22Rv1 (cell line): ENCODE data around the gene PON3.
"Not testable (repeated sequence)": the region's sequence is repeated elsewhere in the genome, so short reads cannot be mapped to it uniquely, and the experiment has no call there.

Experiments used
- H3K27ac ChIP-seq: fragments of 450-650 bp; 2 replicates; pipeline ENCODE4 v1.5.1; 2017
- CTCF ChIP-seq: fragments of 450-650 bp; IDR thresholded peaks from 2 replicates; pipeline ENCODE4 v1.5.1; 2017; ENCODE audit warnings: mild to moderate bottlenecking
- ZFX ChIP-seq: fragments of 450-650 bp; IDR thresholded peaks from 2 replicates; pipeline ENCODE4 v1.6.1; 2017; ENCODE audit warnings: antibody characterized with exemption, borderline replicate concordance

PON3 gene

DNA sequence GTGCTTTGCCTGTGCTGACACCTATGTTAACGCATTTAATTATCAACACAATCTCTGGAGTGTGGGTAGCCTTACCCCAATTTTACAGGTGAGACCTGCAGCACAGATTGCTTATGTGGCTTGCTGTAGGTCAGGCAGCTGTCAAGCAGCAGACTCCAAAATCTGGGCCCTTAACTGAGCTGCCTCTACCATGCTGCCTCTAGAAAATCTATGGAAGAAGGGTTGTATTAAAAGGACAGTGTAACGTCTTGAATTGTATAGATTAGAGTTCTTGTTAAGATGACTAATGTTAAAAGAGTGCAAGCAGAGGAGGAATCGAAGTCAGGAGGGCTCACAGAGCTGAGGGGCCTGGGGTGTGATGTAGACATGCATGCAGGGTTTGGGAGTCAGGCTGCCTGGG is 1.2 kb upstream of the PON3 start:
- no peak for TF ChIP-seq CTCF
- H3K27ac ChIP-seq = no peak overlapping the region

DNA sequence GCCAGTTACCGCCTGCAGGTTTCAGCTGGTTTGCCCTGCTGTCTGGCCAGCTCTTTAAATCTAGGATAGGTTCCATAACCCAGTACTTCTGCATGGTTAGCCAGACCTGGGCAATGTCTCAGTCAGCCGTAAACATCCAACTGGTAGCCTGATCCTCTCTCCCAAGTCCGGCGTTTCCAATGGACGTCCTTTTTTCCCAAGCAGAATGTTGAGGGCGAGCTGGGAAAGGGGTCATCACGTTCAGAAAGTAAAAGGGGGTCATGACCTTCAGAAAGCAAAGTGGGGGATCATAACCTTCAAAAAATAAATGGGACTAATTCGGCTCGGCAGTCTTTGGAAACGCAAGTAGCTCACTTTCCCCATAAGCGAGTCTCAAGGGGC is 430 bp downstream of the PON3 start:
- H3K27ac ChIP-seq = no peak overlapping the region
- no peak for TF ChIP-seq ZFX
- no peak for TF ChIP-seq CTCF

- H3K27ac ChIP-seq = no peak overlapping the region
- TF ChIP-seq ZFX = no peak
- no peak for TF ChIP-seq CTCF
Observed at GRCh38 chr7:95394370-95394769, 1.8 kb downstream of the PON3 start.

- TF ChIP-seq ZFX = no peak
- no peak overlapping the region for H3K27ac ChIP-seq
Observed at GRCh38 chr7:95391761-95392160, 4.4 kb downstream of the PON3 start.

DNA sequence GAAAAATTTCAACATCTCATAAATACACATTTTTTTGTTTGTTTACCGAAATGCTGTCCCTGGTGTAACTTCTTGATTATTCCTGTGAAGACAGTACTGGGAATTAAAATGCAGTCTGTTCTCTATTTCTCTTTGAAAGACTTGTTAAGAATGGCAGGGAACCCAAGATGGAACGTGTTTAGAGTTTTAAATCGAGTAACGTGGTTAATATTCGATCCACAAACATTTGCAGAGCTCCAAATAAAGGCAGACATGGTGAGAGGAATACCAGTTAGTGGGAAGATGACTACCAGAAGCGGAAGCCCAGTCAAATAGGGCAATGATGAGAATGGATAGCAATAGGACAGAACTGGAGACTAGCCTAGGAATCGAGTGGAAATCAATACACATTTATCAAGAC is 6.7 kb downstream of the PON3 start:
- no peak for TF ChIP-seq ZFX
- no peak overlapping the region for H3K27ac ChIP-seq

DNA sequence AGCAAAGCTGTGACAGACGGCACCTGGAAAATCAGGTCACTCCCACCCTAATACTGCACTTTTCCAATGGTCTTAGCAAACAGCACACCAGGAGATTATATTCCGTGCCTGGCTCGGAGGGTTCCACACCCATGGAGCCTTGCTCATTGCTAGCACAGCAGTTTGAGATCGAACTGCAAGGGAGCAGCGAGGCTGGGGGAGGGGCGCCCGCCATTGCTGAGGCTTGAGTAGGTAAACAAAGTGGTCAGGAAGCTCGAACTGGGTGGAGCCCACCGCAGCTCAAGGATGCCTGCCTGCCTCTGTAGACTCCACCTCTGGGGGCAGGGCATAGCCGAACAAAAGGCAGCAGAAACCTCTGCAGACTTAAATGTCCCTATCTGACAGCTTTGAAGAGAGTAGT is 16.7 kb downstream of the PON3 start:
- not testable (repeated sequence) for H3K27ac ChIP-seq

GRCh38 chr7:95376632-95377400 is 19.4 kb downstream of the PON3 start:
- TF ChIP-seq ZFX (no peak), CTCF (no peak)
- H3K27ac ChIP-seq = no peak overlapping the region

- H3K27ac ChIP-seq = no peak overlapping the region
- no peak for TF ChIP-seq ZFX
- no peak for TF ChIP-seq CTCF
Observed at GRCh38 chr7:95375591-95376257, 20.5 kb downstream of the PON3 start.

GRCh38 chr7:95373323-95373722 is 22.9 kb downstream of the PON3 start:
- no peak overlapping the region for H3K27ac ChIP-seq
- TF ChIP-seq ZFX (no peak), CTCF (no peak)
